Activated CD4-positive, alpha-beta T cell treated with anti-CD3 and anti-CD28 coated beads, Interleukin-2, amount 10 ng/mL, durations not matched to agents 7 days and 5 days (primary cell): ENCODE data around the gene PROSER3. TPM values are rescaled to one million over a fixed set of nuclear protein-coding genes. Genes with fewer than 3 reads are reported as not detected.

Experiments used
- CTCF ChIA-PET: fragments of 350-600 bp; sonication (Branson Sonifier 250); formaldehyde crosslinking; loops from one replicate; lab custom pipeline; 2021; ENCODE audit warnings: antibody characterized with exemption; lab: Charles Lee
- POLR2A ChIA-PET: fragments of 350-600 bp; sonication (Branson Sonifier 250); formaldehyde crosslinking; loops from one replicate; lab custom pipeline; 2021; ENCODE audit warnings: antibody characterized with exemption; lab: Charles Lee
- DNase-seq: peaks from one replicate; pipeline ENCODE4 v3.0.0-alpha.2; 2020
- H3K27ac Mint-ChIP-seq: one replicate; pipeline ENCODE4 v1.8.0; 2021; ENCODE audit warnings: mild to moderate bottlenecking, moderate library complexity, mixed read lengths
- H3K27me3 Mint-ChIP-seq: one replicate; pipeline ENCODE4 v1.8.0; 2021; ENCODE audit warnings: mixed read lengths
- H3K36me3 Mint-ChIP-seq: one replicate; pipeline ENCODE4 v1.8.0; 2021; ENCODE audit warnings: low read depth, mixed read lengths
- H3K4me1 Mint-ChIP-seq: one replicate; pipeline ENCODE4 v1.8.0; 2021; ENCODE audit warnings: mixed read lengths
- H3K4me3 Mint-ChIP-seq: one replicate; pipeline ENCODE4 v1.8.0; 2021; ENCODE audit warnings: mild to moderate bottlenecking, moderate library complexity, mixed read lengths
- H3K9me3 Mint-ChIP-seq: one replicate; pipeline ENCODE4 v1.8.0; 2021; ENCODE audit warnings: mixed read lengths
- total RNA-seq, 2 experiments: library from RNA; stranded (reverse); gene quantifications; one replicate each; pipeline ENCODE4 v1.2.3, GENCODE V29; 2021

The PROSER3 gene
- total RNA-seq, 2 experiments from 2014 or later, result 53.7 to 59.1 TPM

DNA sequence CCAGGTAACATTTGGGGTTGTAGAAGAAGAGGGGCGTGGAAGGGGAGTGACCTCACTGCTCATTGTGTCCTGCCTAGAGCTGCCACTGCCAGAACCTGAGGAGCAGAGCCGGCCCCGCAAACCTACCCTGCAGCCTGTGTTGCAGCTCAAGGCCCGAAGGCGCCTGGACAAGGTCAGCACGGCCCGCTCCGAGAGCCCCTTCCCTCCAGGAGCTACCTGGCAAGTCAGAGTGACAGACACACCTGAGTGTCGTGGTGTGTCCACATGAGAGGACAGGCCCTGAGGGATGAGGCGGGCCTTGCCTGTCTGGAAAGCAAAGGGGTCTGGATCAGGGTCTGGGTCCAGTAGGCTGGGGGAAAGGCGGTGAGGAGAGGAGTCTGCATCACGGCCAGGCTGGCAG, 33.4 kb upstream of the PROSER3 start:
- Mint-ChIP-seq H3K27me3 (no peaks in the 10 kb centered on the region), H3K4me1 (peaks cover 9% of the 10 kb centered on the region), H3K36me3 (peaks cover 66% of the 10 kb centered on the region), H3K27ac (no peak overlapping the region), H3K9me3 (no peaks in the 10 kb centered on the region), H3K4me3 (no peak overlapping the region)
- ChIA-PET CTCF (interaction anchor here (2.9 kb wide), 1 partner anchor 12 kb away, joined by 13 read pairs; no protein-coding TSS in a partner anchor), POLR2A (no interaction called here)
- DNase-seq, result no peak

DNA sequence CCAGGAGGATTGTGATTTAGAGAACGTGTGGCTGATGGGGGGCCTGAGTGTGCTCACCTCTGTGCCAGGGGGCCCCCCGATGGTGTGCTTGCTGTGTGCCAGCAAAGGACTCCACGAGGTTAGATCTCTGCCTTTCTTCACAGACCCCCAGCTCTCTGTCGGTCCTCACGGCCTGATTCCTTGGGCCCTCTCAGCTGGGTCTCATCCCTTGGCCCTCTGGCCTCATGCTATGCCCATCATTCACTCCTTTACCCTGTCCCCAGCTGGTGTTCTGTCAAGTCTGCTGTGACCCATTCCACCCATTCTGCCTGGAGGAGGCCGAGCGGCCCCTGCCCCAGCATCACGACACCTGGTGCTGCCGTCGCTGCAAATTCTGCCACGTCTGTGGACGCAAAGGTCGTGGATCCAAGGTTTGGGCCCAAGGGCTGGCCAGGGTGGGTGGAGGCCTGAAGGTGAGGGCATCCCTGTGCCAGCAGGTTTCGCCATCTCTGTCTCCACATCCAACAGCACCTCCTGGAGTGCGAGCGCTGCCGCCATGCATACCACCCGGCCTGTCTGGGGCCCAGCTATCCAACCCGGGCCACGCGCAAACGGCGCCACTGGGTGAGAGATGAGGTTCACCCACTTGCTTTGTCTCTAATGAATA, 32.6 kb upstream of the PROSER3 start:
- no peaks in the 10 kb centered on the region for H3K27me3 Mint-ChIP-seq
- ChIA-PET CTCF (interaction anchor here (2.9 kb wide), 1 partner anchor 11 kb away, joined by 13 read pairs; no protein-coding TSS in a partner anchor), POLR2A (no interaction called here)
- peaks cover 69% of the 10 kb centered on the region for H3K36me3 Mint-ChIP-seq
- H3K4me1 Mint-ChIP-seq, result peaks cover 6% of the 10 kb centered on the region
- no peak overlapping the region for H3K27ac Mint-ChIP-seq
- no peaks in the 10 kb centered on the region for H3K9me3 Mint-ChIP-seq
- no peak for DNase-seq
- no peak overlapping the region for H3K4me3 Mint-ChIP-seq

DNA sequence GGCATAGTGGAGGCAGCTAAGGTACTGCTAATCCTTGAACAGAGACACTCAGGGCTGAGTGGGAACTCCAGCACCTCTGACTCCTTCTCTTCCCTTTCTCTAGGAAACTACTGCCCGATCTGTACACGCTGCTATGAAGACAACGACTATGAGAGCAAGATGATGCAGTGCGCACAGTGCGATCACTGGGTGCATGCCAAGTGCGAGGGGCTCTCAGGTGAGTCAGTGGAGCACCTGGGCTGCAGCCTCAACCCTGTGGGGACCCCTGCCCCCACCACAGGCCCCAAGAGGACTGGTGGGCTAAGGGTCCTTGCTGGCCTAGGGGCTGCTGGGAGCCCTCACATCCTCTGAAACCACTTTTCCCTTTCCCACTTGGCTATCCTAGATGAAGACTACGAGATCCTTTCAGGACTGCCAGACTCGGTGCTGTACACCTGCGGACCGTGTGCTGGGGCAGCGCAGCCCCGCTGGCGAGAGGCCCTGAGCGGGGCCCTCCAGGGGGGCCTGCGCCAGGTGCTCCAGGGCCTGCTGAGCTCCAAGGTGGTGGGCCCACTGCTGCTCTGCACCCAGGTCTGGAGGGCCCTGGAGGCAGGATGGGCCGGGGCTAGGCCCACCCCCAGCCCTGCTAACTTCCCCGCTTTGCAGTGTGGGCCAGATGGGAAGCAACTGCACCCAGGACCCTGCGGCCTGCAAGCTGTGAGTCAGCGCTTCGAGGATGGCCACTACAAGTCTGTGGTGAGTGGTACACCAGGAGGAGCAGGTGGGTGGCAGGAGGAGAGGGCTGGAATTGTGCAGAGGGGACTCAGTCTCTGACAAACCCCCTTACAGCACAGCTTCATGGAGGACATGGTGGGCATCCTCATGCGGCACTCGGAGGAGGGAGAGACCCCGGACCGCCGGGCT, 30.7 kb upstream of the PROSER3 start:
- no peak overlapping the region for H3K4me3 Mint-ChIP-seq
- no peaks in the 10 kb centered on the region for H3K4me1 Mint-ChIP-seq
- H3K9me3 Mint-ChIP-seq, result no peaks in the 10 kb centered on the region
- H3K27me3 Mint-ChIP-seq, result no peaks in the 10 kb centered on the region
- no peak for DNase-seq
- CTCF ChIA-PET, result interaction anchor here (0.8 to 2.4 kb wide), 7 partner anchors 10 to 93 kb away, joined by 3 to 11 read pairs (median 4); partner anchors contain the start of gene LIN37
- POLR2A ChIA-PET, result no interaction called here
- peaks cover 70% of the 10 kb centered on the region for H3K36me3 Mint-ChIP-seq
- no peak overlapping the region for H3K27ac Mint-ChIP-seq

- Mint-ChIP-seq H3K4me3 (no peak overlapping the region), H3K4me1 (no peaks in the 10 kb centered on the region), H3K36me3 (peaks cover 65% of the 10 kb centered on the region), H3K27me3 (no peaks in the 10 kb centered on the region), H3K9me3 (no peaks in the 10 kb centered on the region), H3K27ac (no peak overlapping the region)
- POLR2A ChIA-PET, result no interaction called here
- CTCF ChIA-PET, result interaction anchor here (0.8 to 2.4 kb wide), 5 partner anchors 9 to 92 kb away, joined by 4 to 11 read pairs (median 7); partner anchors contain the start of gene LIN37
- no peak for DNase-seq
Observed at GRCh38 chr19:35727956-35728706, 29.8 kb upstream of the PROSER3 start.

DNA sequence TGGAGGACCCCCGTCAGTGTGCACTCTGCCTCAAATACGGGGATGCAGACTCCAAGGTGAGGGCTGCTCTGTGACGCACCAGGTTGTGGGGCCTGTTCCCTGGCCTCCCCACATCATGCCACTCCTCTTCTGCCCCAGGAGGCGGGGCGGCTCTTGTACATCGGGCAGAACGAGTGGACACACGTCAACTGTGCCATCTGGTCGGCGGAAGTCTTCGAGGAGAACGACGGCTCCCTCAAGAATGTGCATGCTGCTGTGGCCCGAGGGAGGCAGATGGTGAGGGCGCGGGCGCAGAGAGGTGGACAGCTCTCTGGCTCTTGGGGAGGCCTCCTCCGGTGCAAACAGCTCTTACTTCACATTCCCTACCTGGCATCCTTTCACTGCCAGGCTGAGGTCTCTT, 29.0 kb upstream of the PROSER3 start:
- Mint-ChIP-seq H3K27ac (no peak overlapping the region), H3K9me3 (no peaks in the 10 kb centered on the region), H3K4me1 (no peaks in the 10 kb centered on the region), H3K27me3 (no peaks in the 10 kb centered on the region), H3K4me3 (no peak overlapping the region), H3K36me3 (peaks cover 63% of the 10 kb centered on the region)
- POLR2A ChIA-PET, result no interaction called here
- DNase-seq, result no peak
- CTCF ChIA-PET, result interaction anchor here (1.2 to 2.4 kb wide), 4 partner anchors 8 to 35 kb away, joined by 4 to 11 read pairs (median 9); partner anchors contain the start of gene LIN37

DNA sequence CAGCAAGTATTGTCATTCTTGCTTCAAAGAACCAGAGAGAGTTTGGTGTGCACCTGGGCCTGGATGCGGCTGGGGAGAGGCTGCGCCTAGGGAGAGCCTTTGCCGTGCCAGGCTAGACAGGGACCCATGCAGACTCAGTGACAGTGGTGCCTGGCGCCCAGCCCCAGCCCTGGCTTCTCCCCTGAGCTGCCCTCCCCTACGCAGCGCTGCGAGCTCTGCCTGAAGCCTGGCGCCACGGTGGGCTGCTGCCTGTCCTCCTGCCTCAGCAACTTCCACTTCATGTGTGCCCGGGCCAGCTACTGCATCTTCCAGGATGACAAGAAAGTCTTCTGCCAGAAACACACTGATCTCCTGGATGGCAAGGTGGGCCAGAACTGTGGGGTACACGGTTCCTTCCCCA, 28.2 kb upstream of the PROSER3 start:
- ChIA-PET CTCF (interaction anchor here (0.8 to 2.3 kb wide), 2 partner anchors 10 to 11 kb away, joined by 3 to 11 read pairs; no protein-coding TSS in a partner anchor), POLR2A (no interaction called here)
- Mint-ChIP-seq H3K4me1 (no peaks in the 10 kb centered on the region), H3K27me3 (no peaks in the 10 kb centered on the region), H3K4me3 (no peak overlapping the region), H3K27ac (no peak overlapping the region), H3K36me3 (peaks cover 67% of the 10 kb centered on the region), H3K9me3 (no peaks in the 10 kb centered on the region)
- no peak for DNase-seq

GRCh38 chr19:35730326-35730725, 27.6 kb upstream of the PROSER3 start:
- H3K27ac Mint-ChIP-seq, result no peak overlapping the region
- DNase-seq, result no peak
- ChIA-PET CTCF (interaction anchor here (0.8 kb wide), 1 partner anchor 12 kb away, joined by 3 read pairs; no protein-coding TSS in a partner anchor), POLR2A (no interaction called here)
- H3K4me3 Mint-ChIP-seq, result no peak overlapping the region
- H3K36me3 Mint-ChIP-seq, result peaks cover 64% of the 10 kb centered on the region
- no peaks in the 10 kb centered on the region for H3K9me3 Mint-ChIP-seq
- no peaks in the 10 kb centered on the region for H3K27me3 Mint-ChIP-seq
- no peaks in the 10 kb centered on the region for H3K4me1 Mint-ChIP-seq

- DNase-seq, result no peak
- Mint-ChIP-seq H3K4me3 (no peak overlapping the region), H3K36me3 (peaks cover 54% of the 10 kb centered on the region), H3K27ac (no peak overlapping the region), H3K9me3 (no peaks in the 10 kb centered on the region), H3K27me3 (no peaks in the 10 kb centered on the region), H3K4me1 (peaks cover 2% of the 10 kb centered on the region)
- ChIA-PET POLR2A (no interaction called here), CTCF (no interaction called here)
Observed at GRCh38 chr19:35731353-35731752, 26.6 kb upstream of the PROSER3 start.

GRCh38 chr19:35731779-35732405, 26.1 kb upstream of the PROSER3 start:
- Mint-ChIP-seq H3K4me1 (peaks cover 5% of the 10 kb centered on the region), H3K27ac (no peak overlapping the region), H3K4me3 (no peak overlapping the region), H3K36me3 (peaks cover 53% of the 10 kb centered on the region), H3K27me3 (no peaks in the 10 kb centered on the region), H3K9me3 (no peaks in the 10 kb centered on the region)
- POLR2A ChIA-PET, result no interaction called here
- CTCF ChIA-PET, result interaction anchor here (0.7 to 0.9 kb wide), 2 partner anchors 9 kb away, joined by 3 read pairs; no protein-coding TSS in a partner anchor
- DNase-seq, result no peak

DNA sequence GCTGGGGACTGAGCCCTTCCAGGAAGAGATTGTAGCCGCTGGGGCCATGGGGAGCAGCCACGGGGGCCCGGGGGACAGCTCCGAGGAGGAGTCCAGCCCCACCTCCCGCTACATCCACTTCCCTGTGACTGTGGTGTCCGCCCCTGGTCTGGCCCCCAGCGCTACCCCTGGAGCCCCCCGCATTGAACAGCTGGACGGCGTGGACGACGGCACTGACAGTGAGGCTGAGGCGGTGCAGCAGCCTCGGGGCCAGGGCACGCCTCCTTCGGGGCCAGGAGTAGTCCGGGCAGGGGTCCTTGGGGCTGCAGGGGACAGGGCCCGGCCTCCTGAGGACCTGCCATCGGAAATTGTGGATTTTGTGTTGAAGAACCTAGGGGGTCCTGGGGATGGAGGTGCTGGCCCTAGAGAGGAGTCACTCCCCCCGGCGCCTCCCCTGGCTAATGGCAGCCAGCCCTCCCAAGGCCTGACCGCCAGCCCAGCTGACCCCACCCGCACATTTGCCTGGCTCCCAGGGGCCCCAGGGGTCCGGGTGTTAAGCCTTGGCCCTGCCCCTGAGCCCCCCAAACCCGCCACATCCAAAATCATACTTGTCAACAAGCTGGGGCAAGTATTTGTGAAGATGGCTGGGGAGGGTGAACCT, 25.3 kb upstream of the PROSER3 start:
- Mint-ChIP-seq H3K27ac (no peak overlapping the region), H3K9me3 (no peaks in the 10 kb centered on the region), H3K4me3 (no peak overlapping the region), H3K36me3 (peaks cover 55% of the 10 kb centered on the region), H3K27me3 (no peaks in the 10 kb centered on the region), H3K4me1 (peaks cover 12% of the 10 kb centered on the region)
- ChIA-PET POLR2A (interaction anchor here (0.6 kb wide), 1 partner anchor 54 kb away, joined by 4 read pairs; no protein-coding TSS in a partner anchor), CTCF (interaction anchor here (0.7 to 0.9 kb wide), 2 partner anchors 8 to 9 kb away, joined by 3 read pairs; no protein-coding TSS in a partner anchor)
- no peak for DNase-seq

- CTCF ChIA-PET, result no interaction called here
Observed at GRCh38 chr19:35733180-35734125, 24.5 kb upstream of the PROSER3 start.

More at GRCh38 chr19:35733180-35734125, 24.5 kb upstream of the PROSER3 start:
- no peaks in the 10 kb centered on the region for H3K27me3 Mint-ChIP-seq
- no peak for DNase-seq
- no peak overlapping the region for H3K4me3 Mint-ChIP-seq
- peaks cover 54% of the 10 kb centered on the region for H3K36me3 Mint-ChIP-seq
- no peak overlapping the region for H3K27ac Mint-ChIP-seq
- no peaks in the 10 kb centered on the region for H3K9me3 Mint-ChIP-seq
- POLR2A ChIA-PET, result no interaction called here
- peaks cover 12% of the 10 kb centered on the region for H3K4me1 Mint-ChIP-seq
